SK-N-SH (cell line): ENCODE measurements around the gene UVRAG. TPM values are rescaled to one million over a fixed set of nuclear protein-coding genes. Genes with fewer than 3 reads are reported as not detected.

Experiments
- CTCF ChIA-PET: fragments of 300-600, 350-600 bp; formaldehyde crosslinking; extraction: SDS; loops from one replicate; lab custom pipeline; 2021; lab: Yijun Ruan, JAX
- POLR2A ChIA-PET: fragments of 350-600 bp; sonication (Branson Sonifier 250); formaldehyde crosslinking; extraction: SDS; loops from one replicate; lab custom pipeline; 2020; ENCODE audit warnings: antibody characterized with exemption, inconsistent platforms; lab: Yijun Ruan, JAX
- DNase-seq: peaks from one replicate; pipeline ENCODE4 v3.0.0; 2012
- H2AFZ ChIP-seq: fragments of 200-600 bp; sonication (generic); 2 replicates; pipeline ENCODE4 v1.8.1; 2016; ENCODE audit warnings: antibody characterized with exemption, mild to moderate bottlenecking, low read depth
- H3F3A ChIP-seq: fragments of 200-600 bp; sonication (generic); replicated peaks from 2 replicates; pipeline ENCODE3; 2016; ENCODE audit warnings: antibody characterized with exemption, mild to moderate bottlenecking; ENCODE audit not compliant: insufficient read depth
- H3K27ac ChIP-seq, 2 experiments: fragments of 200-500 bp in 1 of 2; fragments of 200-600 bp in 1 of 2; sonication (Bioruptor generic) in 1 of 2; sonication (generic), shearing (Covaris generic) in 1 of 2; 2 replicates each; pipeline versions ENCODE4 v1.5.1 to v1.6.1; 2014 to 2016; ENCODE audit warnings: low read depth in 2 of 2, inconsistent platforms in 1 of 2, low read length in 1 of 2, mild to moderate bottlenecking in 1 of 2, mixed read lengths in 1 of 2
- H3K27me3 ChIP-seq: fragments of 200-600 bp; sonication (generic), shearing (Covaris generic); 2 replicates; pipeline ENCODE4 v1.6.1; 2016; ENCODE audit warnings: mixed run types; ENCODE audit not compliant: insufficient read depth
- H3K36me3 ChIP-seq, 2 experiments: fragments of 200-500 bp in 1 of 2; fragments of 200-600 bp in 1 of 2; sonication (Bioruptor generic) in 1 of 2; sonication (generic) in 1 of 2; replicated peaks in 1 of 2; 2 replicates each; pipeline versions ENCODE3 to v1.5.1; 2014 to 2016; ENCODE audit warnings: low read length in 1 of 2, mild to moderate bottlenecking in 1 of 2; ENCODE audit not compliant: insufficient read depth in 2 of 2, control insufficient read depth in 1 of 2
- H3K4me1 ChIP-seq, 2 experiments: fragments of 200-500 bp in 1 of 2; fragments of 200-600 bp in 1 of 2; sonication (Bioruptor generic) in 1 of 2; sonication (generic), shearing (Covaris generic) in 1 of 2; 2 replicates each; pipeline versions ENCODE4 v1.5.1 to v1.6.1; 2014 to 2016; ENCODE audit warnings: low read depth in 1 of 2, low read length in 1 of 2, mixed run types in 1 of 2; ENCODE audit not compliant: insufficient read depth in 2 of 2, control insufficient read depth in 1 of 2
- H3K4me2 ChIP-seq: fragments of 200-600 bp; sonication (generic), shearing (Covaris generic); 2 replicates; pipeline ENCODE4 v1.6.1; 2017; ENCODE audit warnings: mixed run types
- H3K4me3 ChIP-seq, 2 experiments: fragments of 200-500 bp in 1 of 2; fragments of 200-600 bp in 1 of 2; sonication (Bioruptor generic) in 1 of 2; sonication (generic), shearing (Covaris generic) in 1 of 2; 2 replicates each; pipeline versions ENCODE4 v1.5.1 to v1.8.1; 2014 to 2016; ENCODE audit warnings: low read depth in 2 of 2, inconsistent platforms in 1 of 2, low read length in 1 of 2, mild to moderate bottlenecking in 1 of 2, mixed read lengths in 1 of 2, moderate library complexity in 1 of 2
- H3K79me2 ChIP-seq: fragments of 200-600 bp; sonication (generic); 2 replicates; pipeline ENCODE4 v1.8.1; 2017; ENCODE audit warnings: mild to moderate bottlenecking; ENCODE audit not compliant: insufficient read depth
- H3K9ac ChIP-seq: fragments of 200-600 bp; sonication (generic); 2 replicates; pipeline ENCODE4 v1.6.1; 2017; ENCODE audit warnings: mixed run types
- H3K9me2 ChIP-seq: fragments of 200-600 bp; sonication (generic); 2 replicates; pipeline ENCODE4 v1.6.1; 2017; ENCODE audit warnings: mixed run types
- H3K9me3 ChIP-seq: fragments of 200-600 bp; sonication (generic); 2 replicates; pipeline ENCODE4 v1.6.1; 2017; ENCODE audit warnings: mixed run types, mild to moderate bottlenecking, moderate library complexity
- H4K20me1 ChIP-seq: fragments of 200-600 bp; sonication (generic); 2 replicates; pipeline ENCODE4 v1.6.1; 2017; ENCODE audit warnings: mild to moderate bottlenecking, mixed run types; ENCODE audit not compliant: insufficient read depth
- CTCF ChIP-seq: fragments of 200-600 bp; sonication (generic); IDR thresholded peaks from 2 replicates; pipeline ENCODE4 v1.6.1; 2017; ENCODE audit warnings: antibody characterized with exemption, mild to moderate bottlenecking, moderate library complexity
- ELF1 ChIP-seq: IDR thresholded peaks from 2 replicates; pipeline ENCODE4 v1.4.0; 2012
- EZH2phosphoT487 ChIP-seq: fragments of 200-600 bp; sonication (generic); IDR thresholded peaks from 2 replicates; pipeline ENCODE4 v1.6.1; 2017; ENCODE audit warnings: low read depth, mixed run types, mild to moderate bottlenecking, antibody characterized with exemption, moderate library complexity, borderline replicate concordance
- FOSL2 ChIP-seq: IDR thresholded peaks from 2 replicates; pipeline ENCODE4 v1.4.0; 2012; ENCODE audit warnings: low read depth, mild to moderate bottlenecking, moderate library complexity, borderline replicate concordance
- JUND ChIP-seq: IDR thresholded peaks from 2 replicates; pipeline ENCODE4 v1.4.0; 2012
- MAX ChIP-seq: IDR thresholded peaks from 2 replicates; pipeline ENCODE4 v1.4.0; 2012; ENCODE audit warnings: low read depth
- MXI1 ChIP-seq: IDR thresholded peaks from 2 replicates; pipeline ENCODE4 v1.6.1; 2012; ENCODE audit warnings: mild to moderate bottlenecking, low read depth, low read length, improper control_type of control experiment
- NRF1 ChIP-seq: IDR thresholded peaks from 2 replicates; pipeline ENCODE4 v1.6.1; 2012; ENCODE audit warnings: low read depth, mild to moderate bottlenecking, low read length
- PBX3 ChIP-seq: IDR thresholded peaks from 2 replicates; pipeline ENCODE4; 2012
- RCOR1 ChIP-seq: fragments of 150-350 bp; IDR thresholded peaks from 2 replicates; pipeline ENCODE4 v1.6.1; 2017; ENCODE audit warnings: antibody characterized with exemption, low read length
- REST ChIP-seq: IDR thresholded peaks from 2 replicates; pipeline ENCODE4 v1.6.1; 2012; ENCODE audit warnings: mild to moderate bottlenecking, low read depth, low read length, moderate library complexity
- RXRA ChIP-seq: IDR thresholded peaks from 2 replicates; pipeline ENCODE4 v1.4.0; 2012; ENCODE audit warnings: low read depth, mild to moderate bottlenecking, borderline replicate concordance
- SIN3A ChIP-seq: IDR thresholded peaks from 2 replicates; pipeline ENCODE4 v1.6.1; 2012; ENCODE audit warnings: low read depth, mild to moderate bottlenecking, low read length, moderate library complexity, borderline replicate concordance
- SMC3 ChIP-seq: IDR thresholded peaks from 2 replicates; pipeline ENCODE4 v1.6.1; 2012; ENCODE audit warnings: low read depth, low read length, improper control_type of control experiment
- TEAD4 ChIP-seq: IDR thresholded peaks from 2 replicates; pipeline ENCODE4 v1.4.0; 2012; ENCODE audit warnings: mild to moderate bottlenecking, borderline replicate concordance; ENCODE audit not compliant: insufficient read depth
- USF1 ChIP-seq: IDR thresholded peaks from 2 replicates; pipeline ENCODE4 v1.4.0; 2012; ENCODE audit warnings: low read depth, borderline replicate concordance
- YY1 ChIP-seq: IDR thresholded peaks from 2 replicates; pipeline ENCODE4 v1.4.0; 2012; ENCODE audit warnings: low read depth, mild to moderate bottlenecking
- polyA plus RNA-seq, 3 experiments: library from polyadenylated mRNA; depleted of rRNA; stranded (reverse); fragments of >200 nt; gene quantifications; 2 replicates each; pipeline ENCODE4 v1.2.3, GENCODE V29; 2012

UVRAG gene
- polyA plus RNA-seq, 1 of the 3 experiments (the other 2 are of a cell fraction), result 5.8 TPM

GRCh38 chr11:76095891-76096290, 280.9 kb downstream of the UVRAG start:
- no peaks in the 10 kb centered on the region for H4K20me1 ChIP-seq
- H3K27me3 ChIP-seq, result no peaks in the 10 kb centered on the region
- H3K9me2 ChIP-seq, result no peaks in the 10 kb centered on the region
- peaks cover 0 to 5% of the 10 kb centered on the region in 2 experiments for H3K36me3 ChIP-seq
- H3K4me3 ChIP-seq, result no peak overlapping the region
- CTCF ChIA-PET, result interaction anchor here (0.7 to 1.3 kb wide), 2 partner anchors 10 to 18 kb away, joined by 3 read pairs; no protein-coding TSS in a partner anchor
- no peak overlapping the region for H3K9ac ChIP-seq
- no peak overlapping the region for H3K27ac ChIP-seq
- TF ChIP-seq FOSL2 (no peak), PBX3 (no peak), RXRA (no peak), NRF1 (no peak), ELF1 (no peak), YY1 (no peak), REST (no peak), JUND (no peak), MXI1 (no peak), EZH2phosphoT487 (no peak), TEAD4 (no peak), RCOR1 (no peak), SIN3A (no peak), SMC3 (no peak), MAX (no peak), CTCF (no peak), USF1 (no peak)
- H3K79me2 ChIP-seq, result no peaks in the 10 kb centered on the region
- H3K9me3 ChIP-seq, result peaks cover 5% of the 10 kb centered on the region; the same call in 1 of the 2 replicates
- no peaks in the 10 kb centered on the region for H3F3A ChIP-seq
- DNase-seq, result no peak
- POLR2A ChIA-PET, result interaction anchor here (0.5 kb wide), 1 partner anchor 12 kb away, joined by 3 read pairs; no protein-coding TSS in a partner anchor
- H3K4me1 ChIP-seq, result peaks cover 0 to 4% of the 10 kb centered on the region in 2 experiments; a peak in 2 of 4 replicates
- no peak overlapping the region for H3K4me2 ChIP-seq
- H2AFZ ChIP-seq, result no peak overlapping the region
